GM18498 (cell line): ENCODE measurements around the gene MIDN.
A peak's percentile ranks its signal among the peaks of the same experiment; 100 is the strongest.
"Not testable (repeated sequence)": the region's sequence is repeated elsewhere in the genome, so short reads cannot be mapped to it uniquely, and the experiment has no call there.

ENCODE experiments used
- ATAC-seq: cut with Tn5 transposase; IDR thresholded peaks from one replicate; pipeline ENCODE4 v1.9.1; 2021; ENCODE audit warnings: mild to moderate bottlenecking, moderate library complexity; ENCODE audit not compliant: unreplicated experiment

The MIDN gene

GRCh38 chr19:1248139-1248785, at the start of gene MIDN:
MIDN (plus strand) TSS chr19:1248583; CDS start chr19:1250297, 1,714 bp downstream.
- ATAC-seq = peak; percentile 14

- ATAC-seq = no peak
These were observed 48.9 kb upstream of the MIDN start for GRCh38 chr19:1199531-1199930.

- not testable (repeated sequence) for ATAC-seq
These were observed 47.8 kb upstream of the MIDN start for GRCh38 chr19:1200614-1201013.

DNA sequence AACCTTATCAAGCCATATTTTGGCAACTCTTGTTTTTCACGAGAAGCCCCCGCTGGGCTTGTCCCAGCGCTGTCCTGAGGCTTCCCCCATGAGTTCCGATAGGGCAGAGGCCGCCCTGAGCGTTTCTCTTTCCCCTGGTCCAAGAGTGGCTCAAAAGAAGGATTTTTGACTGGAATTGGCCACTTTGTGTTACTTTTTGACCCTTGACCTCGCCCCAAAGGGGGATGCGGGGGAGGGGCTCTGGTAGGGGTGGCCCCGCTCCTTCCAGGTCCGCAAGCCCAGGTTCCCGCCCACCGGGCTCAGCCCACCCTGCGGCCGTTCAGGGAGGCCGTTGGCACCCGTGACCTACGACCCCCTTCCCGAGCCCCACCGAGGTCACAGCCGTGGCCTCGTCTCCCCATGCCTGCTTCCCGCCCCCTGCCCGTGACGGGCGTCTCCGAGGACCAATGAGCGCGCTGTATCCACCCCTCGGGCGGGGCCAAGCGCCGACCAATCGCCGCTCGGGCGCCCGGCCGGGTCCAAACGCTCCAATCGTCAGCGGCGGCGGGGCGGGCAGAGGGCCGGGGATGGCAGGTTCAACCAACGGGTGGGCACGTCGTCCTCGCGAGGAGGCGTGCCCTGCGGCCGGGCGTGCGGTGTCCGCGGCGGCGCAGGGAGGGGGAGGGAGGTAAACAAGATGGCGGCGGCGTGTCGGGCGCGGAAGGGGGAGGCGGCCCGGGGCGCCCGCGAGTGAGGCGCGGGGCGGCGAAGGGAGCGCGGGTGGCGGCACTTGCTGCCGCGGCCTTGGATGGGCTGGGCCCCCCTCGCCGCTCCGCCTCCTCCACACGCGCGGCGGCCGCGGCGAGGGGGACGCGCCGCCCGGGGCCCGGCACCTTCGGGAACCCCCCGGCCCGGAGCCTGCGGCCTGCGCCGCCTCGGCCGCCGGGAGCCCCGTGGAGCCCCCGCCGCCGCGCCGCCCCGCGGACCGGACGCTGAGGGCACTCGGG, 43.0 kb upstream of the MIDN start, which contains the start of gene STK11:
Gene STK11, plus strand, starts transcription at position 665 of the 986 bp plus-strand sequence. CDS start 1,136 bp downstream, outside the sequence.
- ATAC-seq = peak; percentile 89

DNA sequence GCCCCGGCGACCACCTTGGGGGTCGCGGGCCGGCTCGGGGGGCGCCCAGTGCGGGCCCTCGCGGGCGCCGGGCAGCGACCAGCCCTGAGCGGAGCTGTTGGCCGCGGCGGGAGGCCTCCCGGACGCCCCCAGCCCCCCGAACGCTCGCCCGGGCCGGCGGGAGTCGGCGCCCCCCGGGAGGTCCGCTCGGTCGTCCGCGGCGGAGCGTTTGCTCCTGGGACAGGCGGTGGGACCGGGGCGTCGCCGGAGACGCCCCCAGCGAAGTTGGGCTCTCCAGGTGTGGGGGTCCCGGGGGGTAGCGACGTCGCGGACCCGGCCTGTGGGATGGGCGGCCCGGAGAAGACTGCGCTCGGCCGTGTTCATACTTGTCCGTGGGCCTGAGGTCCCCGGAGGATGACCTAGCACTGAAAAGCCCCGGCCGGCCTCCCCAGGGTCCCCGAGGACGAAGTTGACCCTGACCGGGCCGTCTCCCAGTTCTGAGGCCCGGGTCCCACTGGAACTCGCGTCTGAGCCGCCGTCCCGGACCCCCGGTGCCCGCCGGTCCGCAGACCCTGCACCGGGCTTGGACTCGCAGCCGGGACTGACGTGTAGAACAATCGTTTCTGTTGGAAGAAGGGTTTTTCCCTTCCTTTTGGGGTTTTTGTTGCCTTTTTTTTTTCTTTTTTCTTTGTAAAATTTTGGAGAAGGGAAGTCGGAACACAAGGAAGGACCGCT, 42.1 kb upstream of the MIDN start:
- ATAC-seq = no peak

GRCh38 chr19:1206864-1207450, 41.4 kb upstream of the MIDN start:
- ATAC-seq = no peak

DNA sequence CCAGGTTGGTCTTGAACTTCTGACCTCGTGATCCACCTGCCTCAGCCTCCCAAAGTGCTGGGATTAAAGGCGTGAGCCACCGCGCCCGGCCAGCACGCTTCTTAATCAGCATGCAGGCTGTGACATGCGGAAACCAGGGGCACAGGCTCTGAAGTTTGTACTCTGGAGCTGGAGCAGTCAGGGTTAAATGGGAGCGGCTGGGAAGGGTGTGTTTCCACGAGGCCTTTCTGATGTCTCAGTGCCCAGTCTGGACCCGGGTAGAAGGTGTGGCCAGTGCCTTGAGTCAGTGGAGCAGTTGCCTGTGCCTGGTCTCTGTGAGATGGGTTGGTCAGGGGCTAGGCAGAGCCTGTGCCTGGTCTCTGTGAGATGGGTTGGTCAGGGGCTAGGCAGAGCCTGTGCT, 39.6 kb upstream of the MIDN start:
- not testable (repeated sequence) for ATAC-seq

- no peak for ATAC-seq
These were observed 38.2 kb upstream of the MIDN start for GRCh38 chr19:1210227-1210538.

DNA sequence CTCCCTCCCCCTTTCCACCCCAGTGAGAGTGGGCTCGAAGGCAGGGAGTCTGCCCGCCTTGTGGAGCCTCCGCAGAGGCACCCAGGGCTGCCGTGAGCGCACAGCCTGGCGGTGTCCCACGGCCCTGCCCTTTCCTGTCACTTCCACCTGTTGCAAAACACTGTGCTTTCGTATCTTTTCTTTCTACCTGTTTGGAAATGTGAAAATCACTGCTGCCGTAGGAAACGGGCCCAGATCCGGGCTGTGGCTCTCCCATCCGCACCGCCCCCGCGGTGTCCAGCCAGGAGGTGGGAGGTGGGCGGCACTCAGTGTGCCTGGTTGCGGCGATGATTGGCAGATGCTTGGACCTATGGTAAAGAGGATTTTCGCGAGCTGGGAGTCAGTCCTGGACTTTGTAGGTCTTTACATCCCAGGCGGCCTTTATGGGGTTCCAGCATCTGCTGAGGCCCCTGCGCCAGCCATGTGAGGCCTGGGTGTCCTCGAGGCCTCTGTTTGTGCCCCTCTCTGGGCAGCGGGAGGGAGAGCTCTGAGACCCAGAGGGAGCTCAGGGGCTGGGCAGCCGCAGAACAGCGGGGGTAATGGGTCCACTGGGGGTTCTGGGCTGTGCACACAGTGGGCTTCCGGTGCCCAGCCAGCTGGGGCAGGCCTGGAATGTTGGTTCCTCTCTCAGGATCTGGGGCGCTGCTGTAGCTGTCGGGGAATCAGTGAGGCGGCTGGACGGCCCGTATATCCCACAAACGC, 36.7 kb upstream of the MIDN start:
- no peak for ATAC-seq

DNA sequence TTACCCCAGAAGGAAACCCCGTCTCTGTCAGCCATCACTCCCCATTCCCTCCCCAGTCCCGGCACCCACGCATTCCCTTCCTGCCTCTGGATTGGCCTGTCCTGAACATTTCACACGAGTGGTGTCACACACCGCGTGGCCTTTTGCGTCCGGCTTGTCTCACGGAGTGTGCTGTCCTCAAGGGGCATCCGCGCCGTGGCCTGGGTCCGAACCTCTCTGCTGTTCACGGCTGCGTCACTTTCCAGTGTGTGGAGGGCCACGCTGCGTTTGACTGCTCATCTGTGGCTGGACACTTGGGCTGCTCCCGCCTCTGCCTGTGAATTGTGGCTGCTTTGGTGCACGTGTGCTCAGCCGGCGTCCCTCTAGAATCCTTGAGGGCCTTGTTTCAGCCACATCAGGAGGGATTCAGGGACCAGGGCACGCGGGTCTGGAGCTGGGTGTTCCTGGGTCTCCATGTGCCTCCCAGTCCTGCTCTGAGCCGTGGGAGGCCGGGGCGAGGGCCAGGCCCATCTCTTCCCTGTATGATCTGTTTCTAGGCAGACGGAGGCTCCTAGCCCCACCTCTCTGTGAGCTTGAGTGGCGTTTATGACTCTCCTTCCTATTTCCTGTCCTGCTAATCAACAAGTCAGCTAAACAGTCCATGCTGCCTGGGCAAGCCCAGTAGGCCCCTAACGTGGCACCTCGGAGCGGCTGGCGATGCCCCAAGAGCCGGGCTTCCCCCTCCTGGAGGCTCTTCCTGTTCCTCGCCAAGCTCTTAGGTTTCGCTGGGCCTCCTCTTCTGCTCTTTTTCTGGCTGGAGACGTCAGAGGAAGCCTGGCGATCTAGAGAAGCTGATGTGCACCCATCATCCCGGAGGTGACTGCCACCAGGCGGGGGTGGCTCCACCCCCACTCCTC, 34.7 kb upstream of the MIDN start:
- no peak for ATAC-seq

- ATAC-seq = no peak
These were observed 34.0 kb upstream of the MIDN start for GRCh38 chr19:1214299-1214861.

DNA sequence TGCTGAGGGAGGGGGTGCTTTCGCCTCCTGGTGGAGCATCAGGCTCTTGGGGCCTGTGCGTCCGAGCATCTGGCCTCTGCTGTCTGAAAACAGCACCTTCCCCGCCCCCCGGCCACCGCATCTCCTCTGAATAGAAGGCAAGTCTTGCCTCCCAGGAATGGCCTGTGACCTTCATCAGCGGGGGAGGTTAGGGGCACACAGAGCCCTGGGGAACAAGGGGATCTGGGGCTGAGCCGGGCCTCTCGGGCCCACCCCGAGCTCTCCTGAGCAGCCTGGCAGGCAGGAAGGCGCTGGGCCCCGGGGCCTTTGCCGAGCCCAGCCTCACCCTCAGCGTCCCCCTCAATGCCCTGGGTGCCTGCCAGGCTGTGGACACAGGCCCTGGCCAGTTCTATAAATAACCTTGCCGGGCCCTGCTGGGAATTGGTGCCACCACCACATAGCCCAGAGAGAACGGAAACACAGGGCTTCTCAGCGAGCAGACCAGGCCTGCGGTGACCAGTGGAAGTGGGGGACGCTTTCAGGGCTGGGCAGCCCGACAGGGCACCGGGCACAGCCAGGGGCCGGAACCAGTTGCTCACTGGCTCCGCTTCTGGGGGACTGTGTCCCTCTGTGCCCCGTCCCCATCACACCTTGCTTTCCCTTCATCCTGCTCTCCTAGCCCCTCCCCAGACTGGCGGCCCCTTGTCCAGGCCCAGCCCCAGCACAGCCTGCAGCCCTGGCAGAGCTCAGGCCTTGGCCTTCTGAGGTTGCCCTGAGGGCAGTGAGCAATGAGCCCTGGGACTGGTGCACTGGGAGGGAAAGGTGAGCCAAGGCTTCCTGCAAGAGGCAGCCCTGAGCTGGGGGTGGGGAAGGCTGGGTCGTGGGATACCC, 33.3 kb upstream of the MIDN start:
- no peak for ATAC-seq

- no peak for ATAC-seq
These were observed 31.6 kb upstream of the MIDN start for GRCh38 chr19:1216756-1217155.

DNA sequence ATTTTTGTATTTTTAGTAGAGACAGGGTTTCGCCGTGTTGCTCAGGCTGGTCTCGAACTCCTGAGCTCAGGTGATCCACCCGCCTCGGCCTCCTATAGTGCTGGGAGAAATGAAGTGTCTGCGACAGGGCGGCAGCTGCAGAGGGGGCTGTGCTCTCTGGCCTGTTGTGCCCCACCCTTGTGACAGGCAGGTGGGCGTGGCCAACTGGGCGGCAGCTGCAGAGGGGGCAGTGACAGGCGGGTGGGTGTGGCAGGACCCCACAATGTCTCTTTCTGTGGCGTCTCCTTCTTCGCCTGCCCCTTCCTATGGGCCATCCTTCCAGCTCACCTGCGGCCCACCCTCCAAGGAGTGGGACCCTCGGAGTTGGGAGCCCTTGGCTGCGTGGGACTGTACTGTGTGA, 31.0 kb upstream of the MIDN start:
- no peak for ATAC-seq

DNA sequence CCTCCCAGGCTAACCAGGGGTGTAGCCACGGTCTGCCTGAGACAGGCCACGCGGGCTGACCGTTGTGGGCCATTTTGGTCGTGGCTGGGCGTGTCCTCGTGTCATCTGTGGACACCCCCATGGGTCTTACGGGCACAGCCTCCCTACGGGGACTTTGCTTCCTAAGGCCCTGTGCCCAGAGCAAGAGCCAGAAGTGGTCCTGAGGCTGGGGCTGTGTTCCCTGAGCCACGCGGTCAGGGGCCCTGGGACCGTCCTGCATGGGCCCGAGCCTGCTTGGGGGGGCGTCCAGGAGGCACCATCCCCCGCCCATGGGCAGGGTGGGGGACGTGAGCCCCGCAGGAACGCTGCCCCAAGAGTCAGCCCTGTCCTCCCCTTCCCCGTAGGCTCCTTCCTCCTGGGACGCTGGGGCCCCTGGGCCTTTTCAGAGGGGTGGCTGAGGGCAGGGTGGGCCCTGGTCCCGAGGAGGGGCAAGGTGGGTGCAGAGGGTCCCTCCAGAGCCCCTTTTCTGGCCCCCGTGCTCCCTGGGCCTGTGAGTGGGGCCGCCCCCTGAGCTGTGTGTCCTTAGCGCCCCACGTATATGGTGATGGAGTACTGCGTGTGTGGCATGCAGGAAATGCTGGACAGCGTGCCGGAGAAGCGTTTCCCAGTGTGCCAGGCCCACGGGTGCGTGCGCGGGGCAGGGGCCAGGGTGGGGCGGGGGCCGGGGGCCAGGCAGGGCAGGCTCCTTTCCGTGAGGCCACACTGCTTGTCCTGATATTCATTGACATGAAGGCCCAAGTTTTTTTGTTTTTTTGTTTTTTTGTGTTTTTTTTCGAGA, 29.4 kb upstream of the MIDN start:
- no peak for ATAC-seq

DNA sequence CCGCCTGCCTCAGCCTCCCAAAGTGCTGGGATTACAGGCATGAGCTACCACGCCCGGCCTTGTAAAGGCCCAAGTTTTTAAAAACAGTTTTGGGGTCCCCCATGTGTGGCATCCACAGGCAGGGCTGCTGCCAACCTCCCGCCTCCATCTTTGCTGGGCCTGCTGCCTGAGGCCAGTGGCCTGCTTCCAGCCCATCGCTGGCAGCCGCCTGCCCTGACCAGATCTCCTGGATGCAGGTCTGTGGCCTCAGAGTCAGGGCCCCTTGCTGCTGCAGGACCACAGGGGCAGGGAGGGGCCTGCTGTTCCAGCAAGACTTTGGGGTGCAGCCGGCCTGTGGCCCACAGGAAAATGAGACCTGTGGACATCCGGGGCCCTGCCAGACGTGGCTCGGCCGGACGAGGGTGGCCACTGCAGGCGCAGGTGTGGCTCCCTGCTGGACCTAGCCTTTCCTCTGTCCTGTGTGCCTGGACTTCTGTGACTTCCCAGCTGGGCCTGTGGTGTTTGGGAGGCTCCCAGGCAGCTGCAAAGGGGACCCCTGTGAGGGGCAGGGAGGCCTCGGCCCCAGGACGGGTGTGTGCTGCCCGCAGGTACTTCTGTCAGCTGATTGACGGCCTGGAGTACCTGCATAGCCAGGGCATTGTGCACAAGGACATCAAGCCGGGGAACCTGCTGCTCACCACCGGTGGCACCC, 28.5 kb upstream of the MIDN start:
- ATAC-seq = no peak

GRCh38 chr19:1220477-1220930, 27.9 kb upstream of the MIDN start:
- ATAC-seq = no peak
